K562 (cell line): ENCODE measurements around the gene SLC35A2. TPM values are rescaled to one million over a fixed set of nuclear protein-coding genes. Genes with fewer than 3 reads are reported as not detected.

ENCODE experiments used
- BCOR ChIP-seq: fragments of 450-650 bp; IDR thresholded peaks from 2 replicates; pipeline ENCODE4 v1.6.1; 2016
- ETS2 ChIP-seq: IDR thresholded peaks from 2 replicates; pipeline ENCODE4 v1.6.1; 2016; ENCODE audit warnings: borderline replicate concordance, missing genetic modification characterization, mild to moderate bottlenecking, moderate library complexity, missing compliant biosample characterization; ENCODE audit not compliant: poor library complexity, severe bottlenecking
- ILF3 ChIP-seq: fragments of 450-650 bp; IDR thresholded peaks from 2 replicates; pipeline ENCODE4 v1.6.1; 2018; ENCODE audit warnings: antibody characterized with exemption, mild to moderate bottlenecking, moderate library complexity, borderline replicate concordance
- SAFB ChIP-seq: fragments of 200-400 bp; formaldehyde crosslinking; IDR thresholded peaks from 2 replicates; pipeline ENCODE4 v1.6.1; 2017; ENCODE audit warnings: low read depth, low read length, borderline replicate concordance
- TAF15 ChIP-seq: fragments of 200-400 bp; formaldehyde crosslinking; IDR thresholded peaks from 2 replicates; pipeline ENCODE4 v1.6.1; 2017; ENCODE audit warnings: mild to moderate bottlenecking, low read depth, low read length, moderate library complexity
- THRAP3 ChIP-seq: fragments of 450-650 bp; IDR thresholded peaks from 2 replicates; pipeline ENCODE4 v1.6.1; 2016; ENCODE audit warnings: mild to moderate bottlenecking, inconsistent platforms, borderline replicate concordance
- ZFP1 ChIP-seq: fragments of 450-650 bp; formaldehyde crosslinking; IDR thresholded peaks from 2 replicates; pipeline ENCODE4 v1.4.0; 2020; ENCODE audit warnings: mild to moderate bottlenecking, mixed read lengths
- ZNF764 ChIP-seq: fragments of 250-450 bp; sonication (Bioruptor Pico); IDR thresholded peaks from 2 replicates; pipeline ENCODE4 v1.4.0; 2020; ENCODE audit warnings: low read depth, mild to moderate bottlenecking, moderate library complexity
- polyA plus RNA-seq, 8 experiments: library from polyadenylated mRNA; depleted of rRNA in 4 of 8; stranded (reverse) in 5 of 8; unstranded in 3 of 8; fragments of >200 nt; fragmentation: Nextera tagmentation in 2 of 8; fragmentation: Illumina TruSeq in 1 of 8; extraction: Ambion mirVana in 2 of 8; extraction: Trizol in 1 of 8; gene quantifications; 2 replicates each; pipeline versions ENCODE4 v1.2.1 to v1.2.3, GENCODE V29; 2011 to 2014; ENCODE audit warnings: inconsistent platforms in 1 of 8, missing spikeins in 1 of 8
- total RNA-seq, 7 experiments: library from RNA; depleted of rRNA in 6 of 7; stranded (reverse); fragments of >200 nt in 6 of 7; fragmentation: Illumina TruSeq in 2 of 7; extraction: Trizol in 2 of 7; gene quantifications; 2 replicates each; pipeline versions ENCODE4 v1.2.1 to v1.2.3, GENCODE V29; 2011 to 2021; ENCODE audit warnings: low replicate concordance in 1 of 7
- TF ChIP-seq, protein P1 (sequence below), 2 experiments: fragments of 200-800 bp in 1 of 2; sonication (Bioruptor generic) in 1 of 2; sonication (generic) in 1 of 2; formaldehyde crosslinking in 1 of 2; IDR thresholded peaks in 1 of 2; conservative IDR thresholded peaks in 1 of 2; 2 replicates each; pipeline versions ENCODE4 v1.5.0 to v1.6.1; 2016 to 2020; ENCODE audit warnings: missing compliant biosample characterization in 1 of 2, missing genetic modification characterization in 1 of 2, missing genetic modification reagents in 1 of 2
- TF ChIP-seq, protein P2 (sequence below): fragments of 250-450 bp; sonication (Bioruptor Pico); IDR thresholded peaks from 2 replicates; pipeline ENCODE4 v1.4.0; 2020; ENCODE audit warnings: mild to moderate bottlenecking, moderate library complexity

SLC35A2 gene
- total and polyA plus RNA-seq, 9 of the 15 experiments (the other 6 are each of a cell fraction or from before 2014, with no cell fraction given): 3.3 to 38.9 (median 20.0) TPM

DNA sequence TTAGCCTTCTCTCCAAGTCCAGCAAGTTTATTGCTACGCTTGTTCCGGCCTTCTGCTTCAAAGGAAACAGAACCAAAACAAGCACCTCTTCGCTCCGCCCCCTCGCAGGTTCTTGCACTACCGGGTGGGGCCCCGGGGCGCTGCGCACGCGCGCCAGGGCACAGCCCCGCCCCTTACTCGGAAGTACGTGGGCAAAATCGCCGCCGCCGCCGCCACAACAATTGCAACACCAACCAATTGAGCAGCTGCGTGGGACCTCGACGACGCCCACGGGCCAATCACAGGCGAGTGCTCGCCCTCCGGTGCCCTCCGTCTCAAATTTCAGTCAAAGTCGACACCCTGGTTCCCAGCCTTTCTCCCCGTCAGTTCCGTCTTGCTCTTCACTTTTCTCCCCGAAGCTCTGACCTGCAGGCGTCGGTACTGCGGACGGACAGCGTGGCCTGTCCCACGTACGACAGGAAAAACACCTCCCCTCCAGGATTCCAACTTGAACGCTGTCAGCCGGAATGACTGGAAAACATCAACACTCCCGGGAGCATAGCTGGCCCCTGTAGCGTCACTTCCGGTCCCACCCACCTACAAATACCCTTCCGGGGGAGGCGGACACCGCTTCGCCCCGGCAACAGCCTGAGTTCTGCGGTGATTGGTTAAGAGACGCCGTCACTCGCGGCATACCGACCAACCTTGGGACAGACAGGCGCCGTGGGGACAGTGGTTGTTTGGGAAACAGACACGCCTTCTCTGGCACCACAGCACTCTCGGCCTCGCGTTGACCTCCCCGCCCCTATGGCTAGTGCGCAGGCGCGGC is 46.6 kb upstream of the SLC35A2 start (continued):
- TF ChIP-seq ZNF764 (CRISPR knock-in tag) (no peak), ILF3 (no peak), ETS2 (tag) (no peak), BCOR (no peak), TAF15 (no peak), THRAP3 (no peak), SAFB (no peak), ZFP1 (CRISPR knock-in tag) (no peak)
- TF ChIP-seq, protein P1, sequence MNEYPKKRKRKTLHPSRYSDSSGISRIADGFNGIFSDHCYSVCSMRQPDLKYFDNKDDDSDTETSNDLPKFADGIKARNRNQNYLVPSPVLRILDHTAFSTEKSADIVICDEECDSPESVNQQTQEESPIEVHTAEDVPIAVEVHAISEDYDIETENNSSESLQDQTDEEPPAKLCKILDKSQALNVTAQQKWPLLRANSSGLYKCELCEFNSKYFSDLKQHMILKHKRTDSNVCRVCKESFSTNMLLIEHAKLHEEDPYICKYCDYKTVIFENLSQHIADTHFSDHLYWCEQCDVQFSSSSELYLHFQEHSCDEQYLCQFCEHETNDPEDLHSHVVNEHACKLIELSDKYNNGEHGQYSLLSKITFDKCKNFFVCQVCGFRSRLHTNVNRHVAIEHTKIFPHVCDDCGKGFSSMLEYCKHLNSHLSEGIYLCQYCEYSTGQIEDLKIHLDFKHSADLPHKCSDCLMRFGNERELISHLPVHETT (CRISPR knock-in tag; conservative IDR thresholded peaks at IDR 0.05 in 1 of 2, IDR thresholded peaks at IDR 0.05 in 1 of 2): no peak
- TF ChIP-seq, protein P2, sequence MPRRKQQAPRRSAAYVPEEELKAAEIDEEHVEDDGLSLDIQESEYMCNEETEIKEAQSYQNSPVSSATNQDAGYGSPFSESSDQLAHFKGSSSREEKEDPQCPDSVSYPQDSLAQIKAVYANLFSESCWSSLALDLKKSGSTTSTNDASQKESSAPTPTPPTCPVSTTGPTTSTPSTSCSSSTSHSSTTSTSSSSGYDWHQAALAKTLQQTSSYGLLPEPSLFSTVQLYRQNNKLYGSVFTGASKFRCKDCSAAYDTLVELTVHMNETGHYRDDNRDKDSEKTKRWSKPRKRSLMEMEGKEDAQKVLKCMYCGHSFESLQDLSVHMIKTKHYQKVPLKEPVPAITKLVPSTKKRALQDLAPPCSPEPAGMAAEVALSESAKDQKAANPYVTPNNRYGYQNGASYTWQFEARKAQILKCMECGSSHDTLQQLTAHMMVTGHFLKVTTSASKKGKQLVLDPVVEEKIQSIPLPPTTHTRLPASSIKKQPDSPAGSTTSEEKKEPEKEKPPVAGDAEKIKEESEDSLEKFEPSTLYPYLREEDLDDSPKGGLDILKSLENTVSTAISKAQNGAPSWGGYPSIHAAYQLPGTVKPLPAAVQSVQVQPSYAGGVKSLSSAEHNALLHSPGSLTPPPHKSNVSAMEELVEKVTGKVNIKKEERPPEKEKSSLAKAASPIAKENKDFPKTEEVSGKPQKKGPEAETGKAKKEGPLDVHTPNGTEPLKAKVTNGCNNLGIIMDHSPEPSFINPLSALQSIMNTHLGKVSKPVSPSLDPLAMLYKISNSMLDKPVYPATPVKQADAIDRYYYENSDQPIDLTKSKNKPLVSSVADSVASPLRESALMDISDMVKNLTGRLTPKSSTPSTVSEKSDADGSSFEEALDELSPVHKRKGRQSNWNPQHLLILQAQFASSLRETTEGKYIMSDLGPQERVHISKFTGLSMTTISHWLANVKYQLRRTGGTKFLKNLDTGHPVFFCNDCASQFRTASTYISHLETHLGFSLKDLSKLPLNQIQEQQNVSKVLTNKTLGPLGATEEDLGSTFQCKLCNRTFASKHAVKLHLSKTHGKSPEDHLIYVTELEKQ (CRISPR knock-in tag): no peak
